Mononuclear cell (primary cell): ENCODE results near the gene ONECUT3. TPM values are rescaled to one million over a fixed set of nuclear protein-coding genes. Genes with fewer than 3 reads are reported as not detected.

Source experiments
- H3K27me3 ChIP-seq: 2 replicates; pipeline ENCODE4 v1.6.0; 2011; ENCODE audit warnings: low read length, control low read depth; ENCODE audit not compliant: insufficient read depth
- H3K4me1 ChIP-seq: 2 replicates; pipeline ENCODE4 v1.5.1; 2011; ENCODE audit warnings: mild to moderate bottlenecking, low read length, control low read depth; ENCODE audit not compliant: insufficient read depth
- H3K4me3 ChIP-seq: 2 replicates; pipeline ENCODE4 v1.5.1; 2011; ENCODE audit warnings: mild to moderate bottlenecking, low read length, moderate library complexity
- H3K9me3 ChIP-seq: 2 replicates; pipeline ENCODE4 v1.5.1; 2011; ENCODE audit warnings: low read depth, mild to moderate bottlenecking, control low read depth, low read length
- total RNA-seq: library from RNA; depleted of rRNA; stranded (reverse); fragments of >200 nt; gene quantifications from one replicate; pipeline ENCODE4 v1.2.3, GENCODE V29; 2012

ONECUT3 gene
- total RNA-seq, 1 donor, result not detected

DNA sequence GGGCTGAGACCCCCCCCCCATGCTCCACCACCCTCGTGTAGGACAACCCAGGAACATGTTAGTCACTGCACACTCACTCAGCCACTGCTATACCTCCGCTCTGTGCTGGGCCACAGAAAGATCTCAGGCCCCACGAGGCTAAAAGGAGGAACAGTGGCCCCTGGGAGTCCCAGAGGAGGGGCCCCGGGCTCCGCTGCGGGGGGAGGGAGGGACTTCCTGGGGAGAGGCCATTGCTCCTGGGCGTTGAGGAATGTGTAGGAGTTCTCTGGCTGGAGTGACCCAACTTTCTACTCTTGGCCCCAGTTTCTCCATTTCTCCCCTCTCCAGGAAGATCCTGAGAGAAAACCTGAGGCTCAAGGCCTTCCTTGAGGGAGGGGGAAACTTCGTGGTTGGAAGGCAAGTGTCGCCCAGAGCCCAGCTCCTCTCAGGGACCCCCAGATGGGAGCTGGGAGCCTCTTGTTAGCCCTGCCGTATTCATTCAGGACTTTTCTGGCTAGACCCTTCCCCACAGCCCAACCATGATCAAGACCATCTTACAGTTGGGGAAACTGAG is 13.6 kb downstream of the ONECUT3 start:
- H3K27me3 ChIP-seq, result peaks cover 78% of the 10 kb centered on the region

DNA sequence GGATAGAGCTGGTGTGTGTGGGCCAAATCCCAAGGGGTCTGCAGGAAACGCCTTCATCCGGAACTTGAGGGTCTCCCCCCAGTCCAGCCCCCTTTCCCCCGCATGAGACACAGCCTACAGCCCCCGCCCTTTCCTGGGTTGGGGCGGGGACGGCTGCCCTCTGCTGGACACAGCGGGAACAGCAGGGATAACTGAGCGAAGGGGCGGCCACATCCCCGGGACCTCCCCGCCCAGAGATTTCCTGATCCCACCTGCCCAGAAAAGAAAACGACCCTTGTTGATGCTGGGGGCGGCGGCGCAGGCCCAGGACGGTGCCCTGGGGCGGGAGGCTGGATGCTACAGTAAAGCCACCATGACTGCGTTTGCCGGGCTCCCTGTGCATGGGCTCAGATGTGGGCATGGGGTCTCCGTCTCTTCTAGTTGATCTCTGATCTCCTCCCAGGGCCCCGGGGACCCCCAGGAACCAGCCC is 14.2 kb downstream of the ONECUT3 start:
- Histone ChIP-seq H3K4me1 (peaks cover 6% of the 10 kb centered on the region), H3K4me3 (no peak overlapping the region), H3K27me3 (peaks cover 76% of the 10 kb centered on the region), H3K9me3 (peaks cover 10% of the 10 kb centered on the region)

More for the DNA sequence above, 13.6 kb downstream of the ONECUT3 start:
- Histone ChIP-seq H3K9me3 (peaks cover 10% of the 10 kb centered on the region), H3K4me3 (no peak overlapping the region), H3K4me1 (peaks cover 6% of the 10 kb centered on the region)

GRCh38 chr19:1768248-1768647 is 14.9 kb downstream of the ONECUT3 start:
- Histone ChIP-seq H3K4me3 (no peak overlapping the region), H3K4me1 (peaks cover 6% of the 10 kb centered on the region), H3K9me3 (peaks cover 10% of the 10 kb centered on the region), H3K27me3 (peaks cover 77% of the 10 kb centered on the region)

DNA sequence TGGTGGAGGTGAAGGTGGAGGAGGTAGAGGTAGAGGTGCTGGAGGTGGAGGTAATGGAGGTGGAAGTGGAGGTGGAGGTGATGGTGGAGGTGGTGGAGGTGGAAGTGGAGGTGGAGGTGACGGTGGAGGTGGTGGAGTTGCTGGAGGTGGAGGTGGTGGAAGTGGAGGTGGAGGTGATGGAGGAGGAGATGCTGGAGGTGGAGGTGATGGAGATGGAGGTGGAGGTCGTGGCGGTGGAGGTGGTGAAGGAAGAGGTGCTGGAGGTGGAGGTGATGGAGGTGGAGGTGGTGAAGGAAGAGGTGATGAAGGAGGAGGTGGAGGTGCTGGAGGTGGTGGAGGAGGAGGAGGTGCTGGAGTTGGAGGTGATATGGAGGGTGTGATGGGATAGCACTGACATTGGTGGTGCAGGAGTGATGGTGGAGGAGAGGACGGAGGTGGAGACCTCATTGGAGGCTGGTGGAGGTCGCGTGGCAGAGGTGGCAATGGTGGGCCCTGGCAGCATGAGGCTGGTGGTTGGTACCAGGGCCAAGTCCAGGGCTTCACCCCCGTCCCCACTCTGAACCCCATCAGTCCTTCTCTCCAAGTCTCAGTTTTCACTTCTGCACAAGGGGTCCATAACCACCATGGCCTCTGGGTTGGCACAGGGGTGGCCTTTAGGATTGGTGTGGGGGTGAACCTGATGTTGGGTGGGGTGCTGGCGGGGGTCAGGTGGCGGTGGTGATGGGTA is 15.8 kb downstream of the ONECUT3 start:
- Histone ChIP-seq H3K9me3 (peaks cover 10% of the 10 kb centered on the region), H3K27me3 (peaks cover 76% of the 10 kb centered on the region), H3K4me1 (peaks cover 6% of the 10 kb centered on the region), H3K4me3 (no peak overlapping the region)

DNA sequence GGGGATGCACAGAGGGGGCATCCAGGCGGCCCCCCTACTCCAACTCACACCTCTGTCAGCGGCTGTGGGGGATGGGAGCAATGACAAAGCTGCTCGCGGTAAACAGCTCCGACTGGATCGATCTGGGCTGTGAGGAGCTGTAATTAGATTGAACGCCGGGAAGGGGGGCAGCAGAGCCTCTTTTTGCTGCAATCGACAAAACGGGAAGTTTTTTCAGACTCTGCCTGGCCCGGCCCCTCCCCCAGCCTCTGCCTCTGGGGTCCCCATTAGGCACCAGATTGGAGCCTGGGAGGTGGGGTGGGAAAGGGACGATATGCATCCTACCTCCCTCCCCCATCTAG is 16.3 kb downstream of the ONECUT3 start:
- Histone ChIP-seq H3K4me3 (no peak overlapping the region), H3K4me1 (peaks cover 6% of the 10 kb centered on the region), H3K9me3 (peaks cover 10% of the 10 kb centered on the region), H3K27me3 (peaks cover 77% of the 10 kb centered on the region)

- Histone ChIP-seq H3K4me1 (peaks cover 6% of the 10 kb centered on the region), H3K27me3 (peaks cover 75% of the 10 kb centered on the region), H3K4me3 (no peak overlapping the region), H3K9me3 (peaks cover 10% of the 10 kb centered on the region)
Observed at GRCh38 chr19:1770866-1771576, 17.7 kb downstream of the ONECUT3 start.

DNA sequence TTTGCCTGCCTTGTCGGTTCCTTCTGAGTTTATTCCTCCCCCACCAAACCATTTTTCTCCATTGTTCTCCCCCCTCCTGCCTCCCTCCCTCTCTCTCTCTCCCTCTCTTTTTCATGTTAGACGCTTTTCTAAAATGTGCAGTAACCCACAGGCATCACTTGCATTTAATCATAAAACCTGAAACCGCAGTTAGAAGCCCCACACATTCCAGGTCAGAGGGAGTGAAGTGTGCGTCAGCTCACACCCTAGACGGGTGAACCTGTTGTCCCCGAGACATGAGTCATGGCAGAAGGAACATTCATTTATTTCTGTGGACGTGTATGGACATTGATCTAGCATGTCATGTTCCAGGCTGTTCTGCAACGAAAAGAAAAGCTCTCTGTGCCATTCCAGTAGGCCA is 19.9 kb downstream of the ONECUT3 start:
- peaks cover 10% of the 10 kb centered on the region for H3K9me3 ChIP-seq
- H3K4me1 ChIP-seq, result no peaks in the 10 kb centered on the region
- peaks cover 70% of the 10 kb centered on the region for H3K27me3 ChIP-seq
- no peak overlapping the region for H3K4me3 ChIP-seq

DNA sequence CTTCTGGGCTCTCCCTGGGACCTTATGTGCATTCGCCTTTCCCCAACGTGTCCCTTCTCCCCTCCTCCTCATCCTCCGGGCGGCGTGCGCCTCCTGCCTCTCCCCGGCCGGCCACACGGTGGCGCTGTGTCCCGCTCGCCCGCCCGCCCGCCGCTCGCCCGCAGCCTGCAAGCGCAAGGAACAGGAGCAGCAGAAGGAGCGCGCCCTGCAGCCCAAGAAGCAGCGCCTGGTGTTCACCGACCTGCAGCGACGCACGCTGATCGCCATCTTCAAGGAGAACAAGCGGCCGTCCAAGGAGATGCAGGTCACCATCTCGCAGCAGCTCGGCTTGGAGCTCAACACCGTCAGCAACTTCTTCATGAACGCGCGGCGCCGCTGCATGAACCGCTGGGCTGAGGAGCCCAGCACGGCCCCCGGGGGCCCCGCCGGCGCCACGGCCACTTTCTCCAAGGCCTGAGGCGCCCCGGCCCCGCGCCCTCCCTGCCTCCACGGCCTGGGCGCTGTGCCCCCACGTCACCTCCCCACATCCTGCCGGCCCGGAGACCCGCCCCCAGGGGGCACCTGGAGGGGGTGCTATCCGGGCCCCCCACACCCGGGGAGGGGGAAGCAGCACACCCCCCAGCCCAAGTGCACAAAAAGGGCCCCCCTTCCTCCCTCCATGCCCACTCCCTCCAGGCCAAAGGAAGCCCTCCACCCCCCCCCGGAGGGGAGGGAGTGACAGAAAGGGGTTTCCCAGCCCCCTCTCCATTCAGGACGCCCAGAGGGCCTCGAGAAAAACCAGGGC is 21.9 kb downstream of the ONECUT3 start:
- no peak overlapping the region for H3K4me3 ChIP-seq
- peaks cover 10% of the 10 kb centered on the region for H3K9me3 ChIP-seq
- H3K4me1 ChIP-seq, result no peaks in the 10 kb centered on the region
- peaks cover 73% of the 10 kb centered on the region for H3K27me3 ChIP-seq

GRCh38 chr19:1775951-1776605 is 22.8 kb downstream of the ONECUT3 start:
- no peak overlapping the region for H3K4me3 ChIP-seq
- peaks cover 68% of the 10 kb centered on the region for H3K27me3 ChIP-seq
- H3K9me3 ChIP-seq, result peaks cover 3% of the 10 kb centered on the region

GRCh38 chr19:1776606-1777147 is 23.4 kb downstream of the ONECUT3 start:
- peaks cover 63% of the 10 kb centered on the region for H3K27me3 ChIP-seq
- H3K4me3 ChIP-seq, result no peak overlapping the region
- no peaks in the 10 kb centered on the region for H3K4me1 ChIP-seq
- H3K9me3 ChIP-seq, result no peaks in the 10 kb centered on the region

More at GRCh38 chr19:1775951-1776605, 22.8 kb downstream of the ONECUT3 start:
- no peaks in the 10 kb centered on the region for H3K4me1 ChIP-seq

- Histone ChIP-seq H3K9me3 (no peaks in the 10 kb centered on the region), H3K27me3 (peaks cover 64% of the 10 kb centered on the region), H3K4me3 (no peak overlapping the region), H3K4me1 (no peaks in the 10 kb centered on the region)
Observed at GRCh38 chr19:1777149-1777548, 23.8 kb downstream of the ONECUT3 start.

DNA sequence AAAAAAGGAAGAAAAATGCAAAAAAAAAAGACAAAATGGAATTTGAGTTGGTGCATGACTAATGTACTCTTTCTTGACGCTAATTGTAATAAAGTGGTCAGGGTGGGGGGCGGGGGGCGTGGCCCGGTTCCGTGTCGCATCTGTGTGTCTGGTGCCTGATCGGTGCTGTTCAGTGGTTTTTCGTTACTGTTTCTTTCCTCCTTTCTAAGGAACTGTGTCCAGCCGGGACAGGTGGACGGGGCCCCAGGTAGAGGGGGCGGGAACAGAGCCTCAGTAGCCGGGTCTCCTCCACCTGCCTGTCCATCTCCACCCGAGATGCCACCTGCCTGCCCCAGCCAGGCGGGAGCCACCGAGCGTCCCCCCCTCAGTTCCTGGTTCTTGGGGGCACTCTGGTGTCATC is 26.3 kb downstream of the ONECUT3 start:
- Histone ChIP-seq H3K4me1 (no peaks in the 10 kb centered on the region), H3K9me3 (no peaks in the 10 kb centered on the region), H3K4me3 (no peak overlapping the region), H3K27me3 (peaks cover 50% of the 10 kb centered on the region)

DNA sequence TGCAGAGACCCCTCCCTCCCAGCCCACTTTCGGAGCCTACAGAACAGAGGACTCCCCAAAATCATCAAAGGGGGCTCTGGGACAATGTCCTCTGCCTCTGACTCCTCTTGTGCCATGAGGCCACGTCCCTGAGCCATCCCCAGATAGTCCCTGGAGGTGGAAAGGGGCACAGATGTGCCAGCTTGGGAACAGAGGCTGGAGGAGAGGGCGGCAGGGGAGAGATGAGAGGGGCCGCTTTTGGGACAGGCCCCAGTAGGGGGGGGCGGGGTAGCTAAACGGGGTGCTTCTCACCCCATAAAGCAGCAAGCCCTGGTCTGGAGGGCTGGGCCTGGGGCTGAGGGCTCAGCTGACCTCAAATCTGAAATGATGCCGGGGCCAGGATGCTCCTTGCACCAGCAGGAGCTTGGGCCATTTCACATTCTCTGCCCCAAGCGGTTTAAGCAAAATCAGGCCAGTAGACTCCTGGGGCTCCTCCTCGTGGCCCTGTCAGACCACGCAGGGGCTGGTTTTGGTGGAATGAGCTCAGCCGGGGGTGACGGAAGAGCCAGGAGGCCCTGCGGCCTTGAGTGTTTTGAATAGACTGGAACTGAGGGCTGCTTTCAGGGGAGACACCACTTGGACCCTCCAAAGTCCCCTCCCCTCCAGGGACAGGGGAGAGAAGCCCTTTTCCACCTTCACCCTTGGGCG is 27.1 kb downstream of the ONECUT3 start:
- Histone ChIP-seq H3K9me3 (no peaks in the 10 kb centered on the region), H3K4me3 (no peak overlapping the region), H3K27me3 (peaks cover 42% of the 10 kb centered on the region), H3K4me1 (no peaks in the 10 kb centered on the region)

DNA sequence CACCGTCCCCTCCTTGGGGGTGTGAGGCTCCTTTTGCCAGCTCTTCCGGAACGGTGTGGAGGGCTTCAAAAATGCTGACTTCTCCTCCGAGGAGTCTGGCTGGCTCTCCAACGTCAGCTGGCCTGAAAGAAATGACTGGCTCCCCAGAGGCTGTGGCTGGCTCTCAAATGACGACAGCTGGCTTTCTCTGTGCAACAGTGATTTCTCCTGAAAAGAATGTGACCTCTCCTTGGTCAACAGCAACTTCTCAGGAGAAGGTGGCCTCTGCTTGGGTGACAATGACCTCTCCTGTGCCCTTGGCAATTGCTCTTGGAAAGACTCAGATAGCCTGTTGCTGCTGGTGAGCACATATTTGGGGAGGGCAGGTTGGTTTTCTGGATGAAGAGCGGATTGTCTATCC is 29.2 kb downstream of the ONECUT3 start:
- no peaks in the 10 kb centered on the region for H3K9me3 ChIP-seq
- peaks cover 26% of the 10 kb centered on the region for H3K27me3 ChIP-seq
- H3K4me3 ChIP-seq, result no peak overlapping the region
- H3K4me1 ChIP-seq, result no peaks in the 10 kb centered on the region
